HuH-7.5 (cell line): Measurements from ENCODE around the gene MGAT5B.

Experiments used
- DNase-seq: peaks from one replicate; pipeline ENCODE4 v3.0.0; 2011; ENCODE audit warnings: low spot score

MGAT5B gene

DNA sequence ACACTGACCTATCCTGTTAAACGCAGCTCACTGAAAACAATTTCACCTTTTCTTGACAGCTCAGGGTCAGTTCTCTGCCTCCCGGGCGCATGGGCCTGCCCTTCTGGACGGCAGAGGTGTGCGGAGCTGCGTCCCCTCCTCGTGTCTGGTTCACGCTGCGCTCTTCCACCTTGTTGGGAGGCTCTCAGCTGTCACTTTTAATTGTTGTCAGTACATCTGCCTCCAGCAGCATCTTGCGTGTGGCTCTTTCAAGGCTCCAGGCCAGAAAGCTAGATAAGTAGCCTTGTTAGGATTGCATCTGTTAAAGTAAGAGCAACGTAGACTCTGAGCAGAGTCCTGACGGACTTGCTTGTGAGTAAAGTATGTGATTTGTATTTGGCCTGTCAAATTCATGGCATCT lies 59.4 kb downstream of the MGAT5B start:
- DNase-seq = no peak

- no peak for DNase-seq
Measured at GRCh38 chr17:76927982-76928381, 59.8 kb downstream of the MGAT5B start.

GRCh38 chr17:76929148-76929547 lies 60.9 kb downstream of the MGAT5B start:
- no peak for DNase-seq

DNA sequence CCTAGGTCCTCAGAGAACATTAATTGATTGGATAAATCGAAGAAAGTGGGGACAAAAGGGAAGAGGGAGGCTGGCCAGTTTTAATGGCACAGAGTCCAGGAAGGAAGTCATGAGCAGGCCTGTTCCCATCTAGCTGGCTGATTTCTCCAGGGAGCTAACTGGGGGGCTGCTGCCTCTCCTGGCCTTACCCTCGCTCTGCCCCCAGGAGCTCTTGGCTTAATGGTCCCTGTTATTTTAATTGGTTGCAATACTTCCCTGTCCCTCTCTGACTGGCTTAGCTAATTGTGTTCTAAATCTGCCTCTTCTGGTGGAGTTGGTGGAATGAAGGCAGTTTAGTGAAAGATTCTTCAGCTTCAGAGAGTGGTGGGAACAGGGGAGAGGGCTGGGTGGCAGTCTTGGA lies 61.4 kb downstream of the MGAT5B start:
- no peak for DNase-seq

DNA sequence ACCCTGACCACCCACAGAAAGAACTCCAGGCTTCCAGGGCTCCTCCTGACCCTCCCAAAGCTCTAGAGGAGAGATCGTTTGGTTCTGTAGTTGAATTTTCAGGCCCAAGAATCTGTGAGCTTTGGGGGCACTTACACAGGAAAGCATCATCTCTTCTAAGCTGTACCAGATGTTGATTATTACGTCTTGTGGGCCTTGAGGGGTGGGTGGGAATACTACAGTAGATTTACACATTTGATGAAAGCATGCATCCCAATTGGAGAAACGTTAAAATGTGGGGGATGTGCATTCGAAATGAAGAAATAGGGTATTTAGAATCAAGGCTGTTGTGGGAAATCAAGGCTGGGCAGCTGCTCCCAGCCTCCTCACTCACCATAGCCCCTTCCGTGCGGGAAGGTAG lies 61.9 kb downstream of the MGAT5B start:
- DNase-seq = no peak

DNA sequence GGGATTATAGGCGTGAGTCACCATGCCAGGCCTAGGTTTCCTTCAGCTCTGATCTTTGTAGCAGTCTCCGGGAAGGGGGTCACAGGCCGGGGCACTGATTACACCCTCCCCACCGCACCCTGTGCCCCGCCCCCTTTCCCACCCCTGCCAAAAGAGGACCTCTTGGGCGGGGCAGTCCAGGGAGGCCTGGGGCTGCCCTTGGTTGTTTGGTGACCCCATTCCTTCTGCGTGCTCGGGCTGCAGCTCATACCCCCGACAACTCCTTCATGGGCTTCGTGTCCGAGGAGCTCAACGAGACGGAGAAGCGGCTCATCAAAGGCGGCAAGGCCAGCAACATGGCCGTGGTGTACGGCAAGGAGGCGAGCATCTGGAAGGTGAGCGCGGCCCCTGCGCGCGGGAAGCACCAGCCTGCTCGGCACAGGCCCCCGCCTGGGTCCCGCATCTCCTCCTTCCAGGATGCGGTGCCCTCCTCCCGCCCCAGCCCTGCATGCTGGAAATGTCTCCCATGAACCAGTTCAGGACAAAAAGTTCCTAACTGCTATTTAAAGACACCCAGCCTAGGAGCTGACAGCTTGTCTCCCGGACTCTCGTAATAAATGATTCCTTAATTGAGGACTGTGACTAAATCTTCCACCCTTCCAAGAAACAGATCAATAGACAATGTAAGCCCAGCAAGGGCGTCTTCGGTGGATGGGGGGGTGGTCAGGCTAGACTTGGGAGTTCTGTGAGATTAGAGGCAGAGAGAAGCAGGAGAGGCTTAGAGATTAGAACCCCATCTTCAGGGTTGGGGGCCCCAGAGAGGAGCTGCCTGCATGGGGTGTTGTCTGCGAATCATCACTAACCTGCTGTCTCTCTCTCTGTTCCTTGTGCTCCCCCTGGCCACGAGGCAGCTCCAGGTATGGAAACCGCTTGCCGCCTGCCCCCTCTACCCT lies 64.5 kb downstream of the MGAT5B start:
- DNase-seq = no peak

DNA sequence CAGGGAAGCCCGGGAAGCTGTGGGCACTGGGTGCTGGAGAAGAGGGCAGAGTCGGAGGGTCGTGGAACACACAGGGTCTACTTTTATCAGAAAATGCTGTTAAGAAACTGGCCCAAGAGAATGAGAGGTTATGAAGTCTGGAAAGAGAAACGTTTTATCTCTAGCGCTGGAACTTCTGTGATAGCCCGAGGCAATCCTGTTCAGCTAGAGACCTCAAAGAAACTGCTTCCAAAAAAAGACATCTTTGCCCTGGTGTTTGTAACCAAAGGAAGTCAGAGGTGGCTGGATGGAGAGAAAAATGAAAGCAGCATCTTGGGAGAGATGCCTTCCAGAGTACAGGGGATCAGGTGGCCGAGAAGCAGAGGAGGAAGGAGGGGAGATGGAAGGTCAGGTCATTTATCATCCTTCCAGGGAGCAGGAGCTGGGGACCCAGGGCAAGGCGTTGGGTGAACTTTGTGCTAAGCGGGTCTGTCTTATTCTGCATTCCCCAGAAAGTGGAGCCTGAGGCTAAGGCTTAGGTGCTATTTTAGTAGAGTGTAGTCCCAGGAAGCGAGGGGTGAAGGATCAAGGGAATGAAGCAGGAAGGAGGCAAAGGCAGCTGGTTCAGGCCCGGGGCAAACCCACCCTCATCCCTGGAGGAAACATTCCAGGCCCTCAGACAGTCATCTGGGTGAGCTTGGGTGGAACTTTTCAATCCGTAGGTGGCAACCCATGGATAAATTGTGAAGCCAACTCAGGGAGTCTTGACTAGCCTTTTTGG lies 66.5 kb downstream of the MGAT5B start:
- no peak for DNase-seq

- DNase-seq = no peak
Measured at GRCh38 chr17:76935331-76935730, 67.1 kb downstream of the MGAT5B start.

- DNase-seq = no peak
Measured at GRCh38 chr17:76937238-76937637, 69.0 kb downstream of the MGAT5B start.

GRCh38 chr17:76938009-76938408 lies 69.8 kb downstream of the MGAT5B start:
- DNase-seq = no peak

DNA sequence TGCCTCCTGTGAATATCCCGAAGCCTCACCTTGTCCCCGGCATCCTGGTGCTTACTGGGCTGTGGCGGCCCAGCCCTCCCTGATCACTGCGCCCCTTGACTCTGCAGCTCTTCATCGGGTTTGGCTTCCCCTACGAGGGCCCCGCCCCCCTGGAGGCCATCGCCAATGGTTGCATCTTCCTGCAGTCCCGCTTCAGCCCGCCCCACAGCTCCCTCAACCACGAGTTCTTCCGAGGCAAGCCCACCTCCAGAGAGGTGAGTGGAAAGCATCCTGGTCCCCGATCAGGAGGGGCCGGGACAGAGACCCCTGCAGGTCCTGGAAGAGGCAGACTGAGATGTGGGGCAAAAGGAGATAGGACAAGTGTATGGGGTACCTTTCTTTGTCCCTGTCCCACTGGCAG lies 72.1 kb downstream of the MGAT5B start:
- no peak for DNase-seq

DNA sequence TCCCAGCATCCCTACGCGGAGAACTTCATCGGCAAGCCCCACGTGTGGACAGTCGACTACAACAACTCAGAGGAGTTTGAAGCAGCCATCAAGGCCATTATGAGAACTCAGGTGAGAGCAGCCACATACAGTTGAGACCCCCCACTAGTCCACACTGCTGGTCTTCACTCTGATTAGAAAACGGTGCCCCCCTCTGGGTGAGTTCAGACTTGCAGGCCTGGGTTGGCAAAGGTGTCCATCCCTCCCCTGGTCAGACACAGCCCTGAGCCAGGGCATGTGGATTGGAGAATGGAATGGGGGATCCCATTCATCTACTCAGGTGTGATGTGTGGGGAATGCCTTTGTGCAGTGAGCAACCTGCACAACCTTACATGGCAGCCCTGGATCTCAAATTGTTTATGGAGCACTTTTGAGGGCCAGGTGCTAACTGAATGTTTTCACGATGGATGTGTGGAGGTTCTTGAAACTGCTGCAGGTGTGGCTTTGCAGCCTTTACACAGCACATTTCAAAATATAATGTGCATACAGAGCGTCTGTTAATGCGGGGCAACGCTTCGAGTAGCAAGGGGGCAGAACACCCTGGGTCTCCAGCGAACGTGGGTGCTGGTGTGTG lies 72.6 kb downstream of the MGAT5B start:
- DNase-seq = no peak

GRCh38 chr17:76943202-76943601 lies 75.0 kb downstream of the MGAT5B start:
- no peak for DNase-seq

DNA sequence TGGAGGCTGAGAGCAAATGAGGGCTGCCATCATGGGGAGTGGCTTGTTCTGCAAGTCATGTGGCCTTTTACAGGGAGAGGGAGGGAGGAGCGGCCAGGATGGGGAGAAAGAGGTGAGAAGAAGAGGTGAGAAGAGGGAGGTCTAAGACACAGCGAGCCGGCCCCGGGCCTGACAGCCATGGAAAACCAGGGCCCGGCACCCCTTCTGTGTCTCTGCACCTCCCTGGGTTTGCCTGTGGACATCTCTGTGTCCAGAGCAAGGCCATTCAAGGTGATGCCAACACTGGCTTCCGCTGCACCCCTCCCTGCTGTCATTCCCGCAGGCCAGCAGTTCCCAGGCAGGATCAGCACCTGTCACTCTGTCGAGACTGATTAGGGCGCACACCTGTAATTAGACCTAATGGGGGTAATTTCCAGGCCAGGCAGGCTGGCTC lies 75.6 kb downstream of the MGAT5B start:
- no peak for DNase-seq

- DNase-seq = no peak
Measured at GRCh38 chr17:76944477-76944876, 76.3 kb downstream of the MGAT5B start.

DNA sequence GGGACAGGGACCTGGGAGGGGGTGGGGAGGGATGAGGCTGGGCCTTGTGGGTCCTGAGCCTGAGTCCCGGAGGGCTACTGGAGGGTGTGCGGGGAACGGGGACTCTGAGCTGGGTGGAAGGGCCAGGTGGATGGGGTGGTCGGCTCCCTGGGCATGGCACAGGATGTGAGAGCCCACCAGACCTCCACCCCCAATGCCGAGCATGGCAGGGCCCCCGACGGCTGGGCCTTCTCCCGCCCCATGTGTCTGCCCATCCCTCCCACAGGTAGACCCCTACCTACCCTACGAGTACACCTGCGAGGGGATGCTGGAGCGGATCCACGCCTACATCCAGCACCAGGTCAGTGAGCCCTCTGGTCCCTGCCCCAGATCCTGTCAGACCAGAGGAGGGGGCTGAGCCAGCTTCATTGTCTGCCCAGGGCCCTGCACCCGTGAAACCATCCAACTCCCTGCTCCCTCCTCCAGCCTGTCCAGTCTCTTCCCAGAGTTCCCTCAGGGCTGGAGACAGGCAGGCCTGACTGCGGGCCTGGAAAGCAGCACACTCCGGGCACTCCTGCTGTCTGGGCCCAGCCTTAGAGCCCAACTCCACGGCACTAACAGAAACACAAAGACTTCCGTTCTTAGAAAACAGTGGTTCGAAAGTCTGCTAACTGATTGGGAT lies 78.0 kb downstream of the MGAT5B start:
- DNase-seq = no peak

DNA sequence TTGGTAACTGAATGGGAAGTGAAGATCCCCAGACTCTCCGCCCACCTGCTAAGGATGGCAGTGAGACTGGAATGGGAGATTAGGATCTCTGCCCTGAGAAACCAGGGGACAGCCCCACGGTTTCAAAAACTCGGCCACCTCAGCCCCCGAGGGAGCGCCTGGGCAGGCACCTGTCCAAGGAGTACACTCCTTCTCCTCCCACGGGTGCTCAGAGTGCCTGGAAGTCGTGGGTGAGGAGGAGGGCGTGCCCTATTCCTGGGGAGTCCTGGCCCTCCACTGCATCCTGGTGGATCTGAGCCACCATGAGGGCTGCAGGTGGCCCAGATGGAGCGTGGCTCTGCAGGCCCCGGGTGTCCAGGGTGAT lies 78.5 kb downstream of the MGAT5B start:
- no peak for DNase-seq

DNA sequence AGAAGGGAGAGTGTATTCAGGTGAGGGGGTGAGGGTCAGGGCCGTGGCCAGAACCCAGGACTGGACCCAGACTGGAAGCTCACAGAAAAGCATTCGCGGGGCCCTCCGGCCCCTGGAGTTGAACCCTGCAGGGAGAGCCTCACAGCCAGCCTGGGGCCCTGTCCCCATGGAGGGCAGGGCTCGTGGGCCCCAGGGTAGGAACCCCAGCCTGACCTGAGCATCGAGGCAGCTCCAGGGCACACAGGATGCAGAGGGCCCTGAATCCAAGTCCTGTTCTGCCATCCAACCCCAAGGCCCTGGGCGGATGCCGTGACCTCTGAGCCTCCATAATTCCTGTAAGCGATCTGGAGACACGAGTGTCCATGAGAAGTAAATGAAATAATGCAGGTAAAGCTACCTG lies 79.1 kb downstream of the MGAT5B start:
- no peak for DNase-seq

GRCh38 chr17:76947771-76948170 lies 79.6 kb downstream of the MGAT5B start:
- DNase-seq = no peak

GRCh38 chr17:76948301-76948700 lies 80.1 kb downstream of the MGAT5B start:
- no peak for DNase-seq

GRCh38 chr17:76948726-76949342 lies 80.6 kb downstream of the MGAT5B start:
- no peak for DNase-seq
